GM21723 (cell line): ENCODE results near the gene APOA5.
"Not testable (repeated sequence)": the region's sequence is repeated elsewhere in the genome, so short reads cannot be mapped to it uniquely, and the experiment has no call there.

Experiments
- ATAC-seq: cut with Tn5 transposase; IDR thresholded peaks from one replicate; pipeline ENCODE4 v1.9.1; 2021; ENCODE audit warnings: mild to moderate bottlenecking, moderate library complexity; ENCODE audit not compliant: unreplicated experiment

Gene APOA5, protein sequence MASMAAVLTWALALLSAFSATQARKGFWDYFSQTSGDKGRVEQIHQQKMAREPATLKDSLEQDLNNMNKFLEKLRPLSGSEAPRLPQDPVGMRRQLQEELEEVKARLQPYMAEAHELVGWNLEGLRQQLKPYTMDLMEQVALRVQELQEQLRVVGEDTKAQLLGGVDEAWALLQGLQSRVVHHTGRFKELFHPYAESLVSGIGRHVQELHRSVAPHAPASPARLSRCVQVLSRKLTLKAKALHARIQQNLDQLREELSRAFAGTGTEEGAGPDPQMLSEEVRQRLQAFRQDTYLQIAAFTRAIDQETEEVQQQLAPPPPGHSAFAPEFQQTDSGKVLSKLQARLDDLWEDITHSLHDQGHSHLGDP

DNA sequence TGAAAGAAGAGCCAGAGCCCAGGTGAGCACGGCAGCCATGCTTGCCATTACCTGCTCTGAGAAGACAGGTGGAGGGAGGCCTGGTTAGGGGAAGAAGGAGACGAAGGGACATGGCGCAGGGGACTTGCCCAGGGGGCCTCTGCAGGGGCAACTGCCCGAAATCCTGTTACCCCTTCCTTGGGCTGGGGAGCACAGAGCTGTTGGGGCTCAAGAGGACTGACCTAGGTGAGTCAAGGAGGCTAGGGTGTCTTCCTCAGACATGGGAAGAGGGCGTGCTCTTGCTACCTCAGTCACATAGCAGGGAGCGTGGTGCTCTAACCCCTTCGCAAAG is at the start of gene APOA5:
Gene APOA5 (minus strand): TSS at position 67 of the 331 bp plus-strand sequence. CDS start 19 bp downstream, at position 48.
- ATAC-seq: no peak

DNA sequence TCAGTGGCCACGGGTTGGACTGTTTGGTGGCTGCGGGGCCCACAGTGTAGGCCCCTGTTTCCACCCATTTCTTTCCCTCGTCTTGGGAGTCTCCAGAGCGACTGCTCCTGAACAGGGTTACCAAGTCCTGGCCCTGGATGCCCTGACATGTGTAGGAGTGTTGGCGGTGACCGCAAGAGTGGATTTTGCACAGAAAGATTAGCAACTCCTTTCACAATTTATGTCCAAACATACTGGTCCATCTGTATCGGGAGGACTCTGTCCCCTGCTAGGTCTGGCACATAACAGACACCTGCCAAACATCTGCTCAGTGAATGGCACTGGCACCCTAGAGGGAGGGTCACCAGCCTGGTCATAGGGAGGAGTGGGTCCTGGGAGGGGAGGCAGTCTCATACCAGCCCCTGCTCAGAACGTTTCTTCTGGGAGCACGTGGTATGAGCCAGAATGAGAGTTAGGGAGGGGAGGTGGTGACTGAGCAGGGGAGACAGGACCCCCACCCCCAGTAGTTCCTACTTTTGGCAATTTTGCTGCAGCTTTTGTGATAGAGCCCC is 49.1 kb upstream of the APOA5 start:
- ATAC-seq: no peak

DNA sequence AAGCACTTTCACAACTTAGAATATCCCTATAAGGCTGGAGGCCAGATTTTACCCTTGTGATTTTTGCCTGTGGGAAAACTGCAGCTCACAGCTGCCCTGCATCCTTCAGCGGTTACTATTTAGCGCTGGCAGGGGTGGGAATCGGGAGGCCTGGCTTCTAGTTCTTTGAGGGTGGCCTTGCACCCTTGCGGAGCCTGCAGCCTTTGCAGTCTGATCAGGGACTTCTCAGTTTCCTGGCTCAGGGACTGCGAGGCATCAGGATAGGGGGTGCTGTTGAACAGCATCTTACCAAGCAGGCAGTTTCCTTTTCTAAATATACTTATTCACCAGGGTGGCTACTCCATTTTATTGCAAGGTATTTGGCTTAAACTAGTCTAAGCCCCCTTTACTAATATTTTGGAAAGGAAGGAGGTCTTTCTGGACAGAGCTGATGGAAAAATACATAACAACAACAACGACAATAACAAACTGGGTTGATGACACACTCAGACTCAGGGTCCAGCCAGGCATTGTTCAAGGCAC is 48.6 kb upstream of the APOA5 start:
- ATAC-seq: no peak

DNA sequence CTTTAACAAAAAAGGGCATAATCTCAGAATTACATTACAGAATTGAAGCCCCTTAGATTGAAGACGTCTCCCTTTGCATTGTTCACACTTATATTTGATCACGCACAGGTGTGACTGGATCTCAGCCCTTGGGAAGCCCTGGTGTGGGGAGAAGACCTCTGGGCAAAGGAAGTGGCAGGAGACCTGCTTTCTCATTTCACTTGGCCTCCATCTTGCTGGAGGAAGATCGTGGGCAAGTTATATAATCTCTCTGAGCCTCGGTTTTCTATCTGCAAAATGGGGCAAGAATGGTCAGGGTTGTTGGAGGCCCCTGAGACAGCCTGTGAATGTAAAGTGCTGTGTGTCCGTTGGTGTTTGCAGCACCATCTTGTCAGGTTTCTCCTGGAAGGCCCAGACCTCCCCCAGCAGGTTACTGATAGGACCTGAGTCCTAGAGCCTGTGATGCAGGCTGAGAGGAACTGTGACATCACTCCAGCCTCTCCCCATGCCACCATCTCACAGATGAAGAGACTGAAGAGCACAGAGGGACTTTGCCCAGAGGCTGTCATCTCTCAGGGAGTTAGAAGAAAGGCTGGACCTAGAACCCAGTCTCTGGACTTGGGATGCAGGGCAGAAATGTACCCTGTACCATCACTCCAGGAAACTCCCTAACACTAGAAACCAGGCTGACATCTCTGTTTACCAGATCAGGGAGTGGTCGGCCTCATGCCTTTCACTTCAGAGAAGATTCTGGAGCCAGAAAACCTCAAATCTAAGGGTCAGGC is 46.8 kb upstream of the APOA5 start:
- no peak for ATAC-seq

DNA sequence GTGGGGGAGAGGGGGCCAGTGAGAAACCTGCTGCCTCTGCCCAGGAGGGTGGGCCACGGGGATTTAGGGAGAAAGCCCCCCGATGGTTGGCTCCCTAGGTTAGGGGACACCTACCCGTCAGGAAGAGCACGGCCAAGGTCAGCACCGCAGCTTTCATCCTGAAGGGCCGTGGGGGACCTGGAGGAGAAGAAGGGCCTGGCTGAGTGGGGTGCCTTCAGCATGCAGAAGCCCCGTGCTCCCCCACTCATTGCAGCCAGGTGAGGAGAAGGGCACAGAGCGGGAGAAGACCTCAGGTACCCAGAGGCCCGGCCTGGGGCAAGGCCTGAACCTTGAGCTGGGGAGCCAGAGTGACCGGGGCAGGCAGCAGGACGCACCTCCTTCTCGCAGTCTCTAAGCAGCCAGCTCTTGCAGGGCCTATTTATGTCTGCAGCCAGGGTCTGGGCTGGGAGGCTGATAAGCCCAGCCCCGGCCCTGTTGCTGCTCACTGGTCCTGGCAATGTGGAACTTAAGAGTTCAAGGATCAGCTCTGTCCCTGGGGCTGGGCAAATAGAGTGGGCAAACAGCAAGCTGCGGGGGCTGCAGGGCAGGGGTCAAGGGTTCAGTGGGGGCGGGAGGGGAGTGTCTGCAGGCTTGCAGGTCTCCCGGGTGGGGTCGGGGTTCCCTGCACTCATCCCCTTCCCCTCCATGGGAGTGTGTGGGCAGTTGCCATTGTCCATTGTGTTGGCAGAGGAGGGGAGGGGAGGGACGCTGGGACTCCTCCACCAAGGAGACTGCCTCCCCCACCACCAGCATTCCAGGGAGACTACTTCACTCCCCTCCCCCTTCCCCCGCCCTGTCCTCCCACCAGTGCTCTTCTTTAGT is 45.8 kb upstream of the APOA5 start, which contains the start of gene APOA1:
Gene APOA1 (minus strand): TSS at position 392 of the 861 bp plus-strand sequence. CDS start 235 bp downstream, at position 157.
- no peak for ATAC-seq

DNA sequence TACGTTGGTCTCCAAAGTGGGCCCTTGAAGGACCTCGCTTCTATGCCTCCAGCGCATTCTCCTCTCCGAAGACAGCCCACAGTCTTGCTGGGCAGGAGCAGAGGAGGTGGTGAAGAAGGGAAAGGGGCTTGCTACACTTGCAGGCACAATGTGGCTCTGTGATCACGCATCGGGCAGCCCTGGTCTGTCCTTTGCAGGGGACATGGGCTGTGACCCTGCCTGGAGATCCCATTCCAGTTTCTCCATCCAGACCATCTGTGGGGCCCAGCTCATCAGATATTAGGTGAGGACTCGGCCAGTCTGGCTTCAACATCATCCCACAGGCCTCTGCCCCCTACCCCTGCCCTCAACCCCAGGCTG is 44.9 kb upstream of the APOA5 start:
- no peak for ATAC-seq

DNA sequence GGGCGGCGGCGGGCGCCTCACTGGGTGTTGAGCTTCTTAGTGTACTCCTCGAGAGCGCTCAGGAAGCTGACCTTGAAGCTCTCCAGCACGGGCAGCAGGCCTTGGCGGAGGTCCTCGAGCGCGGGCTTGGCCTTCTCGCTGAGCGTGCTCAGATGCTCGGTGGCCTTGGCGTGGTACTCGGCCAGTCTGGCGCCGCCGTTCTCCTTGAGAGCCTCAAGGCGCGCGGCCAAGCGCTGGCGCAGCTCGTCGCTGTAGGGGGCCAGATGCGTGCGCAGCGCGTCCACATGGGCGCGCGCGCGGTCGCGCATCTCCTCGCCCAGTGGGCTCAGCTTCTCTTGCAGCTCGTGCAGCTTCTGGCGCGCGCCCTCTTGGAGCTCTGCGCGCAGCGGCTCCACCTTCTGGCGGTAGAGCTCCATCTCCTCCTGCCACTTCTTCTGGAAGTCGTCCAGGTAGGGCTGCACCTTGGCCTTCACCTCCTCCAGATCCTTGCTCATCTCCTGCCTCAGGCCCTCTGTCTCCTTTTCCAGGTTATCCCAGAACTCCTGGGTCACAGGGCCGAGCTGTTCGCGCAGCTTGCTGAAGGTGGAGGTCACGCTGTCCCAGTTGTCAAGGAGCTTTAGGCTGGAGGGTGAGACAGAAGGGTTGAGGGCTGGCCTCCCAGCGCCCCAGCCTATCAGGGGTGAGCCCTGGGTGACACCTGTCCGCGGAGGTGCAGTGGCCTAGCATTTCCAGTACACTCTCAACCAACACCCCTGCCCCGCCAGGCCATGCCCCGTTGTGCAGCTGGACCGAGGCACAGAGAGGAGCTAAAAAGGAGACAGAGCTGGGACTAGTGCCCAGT is 44.3 kb upstream of the APOA5 start:
- peak; percentile 84 for ATAC-seq

DNA sequence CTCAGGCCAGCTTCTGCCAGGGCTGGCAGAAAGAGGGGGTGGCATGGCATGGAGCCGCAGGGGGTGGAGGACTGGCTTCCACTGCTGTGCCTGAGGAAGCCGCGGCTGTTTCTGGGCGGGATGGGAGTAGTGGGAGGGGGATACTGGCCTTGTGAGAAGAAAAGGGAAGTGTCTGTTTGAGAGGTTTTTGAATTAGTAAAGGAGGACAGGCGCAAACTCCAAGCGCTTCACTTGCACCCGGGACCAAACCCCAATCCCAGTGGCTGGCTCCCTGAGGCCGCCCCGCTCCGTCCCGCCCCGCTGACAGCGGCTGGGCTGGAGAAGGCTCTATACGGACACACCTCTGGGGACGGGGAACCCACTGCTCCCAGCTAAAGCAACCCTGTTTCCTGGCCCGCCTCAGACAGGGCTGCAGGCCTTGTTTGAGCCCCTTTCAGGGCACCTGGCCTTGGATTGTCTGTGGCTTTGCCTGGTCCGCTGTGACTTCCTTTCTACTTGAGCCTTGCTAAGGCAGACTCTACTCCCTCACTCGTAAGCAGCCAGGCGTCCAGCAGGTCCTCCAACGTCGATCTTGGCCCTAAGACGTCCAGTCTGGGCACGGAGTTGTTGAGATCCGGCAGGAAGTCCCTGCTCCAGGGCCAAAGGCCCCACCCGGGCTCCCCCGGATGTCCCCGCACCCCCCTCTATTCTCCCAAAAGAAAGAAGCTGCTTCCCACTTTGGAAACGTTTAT is 43.5 kb upstream of the APOA5 start:
- peak; percentile 36 for ATAC-seq

DNA sequence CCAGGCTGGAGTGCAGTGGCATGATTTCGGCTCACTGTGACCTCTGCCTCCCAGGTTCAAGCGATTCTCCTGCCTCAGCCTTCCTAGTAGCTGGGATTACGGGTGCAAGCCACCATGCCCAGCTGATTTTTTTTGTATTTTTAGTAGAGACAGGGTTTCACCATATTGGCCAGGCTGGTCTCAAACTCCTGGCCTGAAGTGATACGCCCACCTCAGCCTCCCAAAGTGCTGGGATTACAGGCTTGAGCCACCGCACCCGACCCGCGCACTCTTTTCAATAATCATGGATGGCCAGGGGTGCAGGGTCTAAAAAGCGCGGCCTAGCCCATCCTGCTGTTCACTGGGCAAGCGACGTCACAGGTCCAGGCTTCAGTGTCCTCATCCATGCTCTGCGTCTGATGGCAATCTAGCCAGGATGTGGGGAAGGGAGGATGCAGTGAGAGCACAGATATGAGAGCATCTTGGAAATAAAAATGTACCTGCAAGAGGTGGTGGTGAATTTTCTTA is 42.9 kb upstream of the APOA5 start:
- ATAC-seq: not testable (repeated sequence)

DNA sequence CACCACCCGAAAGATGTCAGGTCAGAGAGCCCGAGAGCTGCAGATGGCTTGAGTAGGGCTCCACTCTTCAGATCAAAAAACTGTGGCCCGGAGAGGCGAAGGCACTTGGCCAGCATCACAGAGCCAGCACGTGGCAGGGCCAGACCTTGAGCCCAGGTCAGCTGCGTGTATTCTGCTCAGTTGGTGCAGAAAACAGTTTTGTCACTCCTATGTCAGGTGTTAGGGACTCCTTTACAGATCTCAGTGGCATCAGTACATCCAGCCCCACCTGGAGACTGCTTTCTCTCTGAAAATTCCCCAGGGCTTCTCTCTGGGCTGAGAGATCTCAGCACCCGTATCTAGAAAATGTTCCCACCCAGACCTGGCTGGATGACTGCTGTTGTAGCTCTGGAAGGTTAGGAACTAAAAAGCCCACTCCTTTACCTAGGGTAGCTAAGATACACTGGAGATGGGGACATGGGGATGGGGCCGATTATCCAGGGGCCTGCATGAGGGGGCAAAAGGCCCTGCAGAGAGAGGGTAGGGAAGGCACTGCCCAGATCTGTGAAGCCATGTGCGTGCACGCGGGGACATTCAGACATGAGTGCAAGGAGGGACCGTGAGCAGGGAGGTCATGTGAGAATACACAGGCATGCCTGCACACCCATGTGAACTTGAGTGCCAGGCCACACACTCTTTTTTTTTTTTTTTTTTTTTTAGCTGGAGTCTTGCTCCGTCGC is 42.3 kb upstream of the APOA5 start:
- ATAC-seq: no peak

DNA sequence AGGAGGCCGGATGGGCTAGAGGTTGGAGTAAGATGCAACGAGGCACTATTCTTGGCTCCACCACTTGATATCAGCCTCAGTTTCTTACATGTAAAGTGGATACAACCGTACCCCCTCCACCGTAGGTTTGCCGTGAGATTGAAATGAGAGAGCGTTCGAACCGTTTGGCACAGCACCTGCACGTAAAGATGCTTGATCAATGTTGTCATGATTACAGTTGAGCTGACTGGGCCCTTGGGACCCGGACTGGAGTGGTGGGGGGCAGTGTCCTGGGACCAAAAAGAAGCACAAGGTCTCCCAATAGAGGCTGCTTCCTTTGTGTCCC is 41.8 kb upstream of the APOA5 start:
- no peak for ATAC-seq

DNA sequence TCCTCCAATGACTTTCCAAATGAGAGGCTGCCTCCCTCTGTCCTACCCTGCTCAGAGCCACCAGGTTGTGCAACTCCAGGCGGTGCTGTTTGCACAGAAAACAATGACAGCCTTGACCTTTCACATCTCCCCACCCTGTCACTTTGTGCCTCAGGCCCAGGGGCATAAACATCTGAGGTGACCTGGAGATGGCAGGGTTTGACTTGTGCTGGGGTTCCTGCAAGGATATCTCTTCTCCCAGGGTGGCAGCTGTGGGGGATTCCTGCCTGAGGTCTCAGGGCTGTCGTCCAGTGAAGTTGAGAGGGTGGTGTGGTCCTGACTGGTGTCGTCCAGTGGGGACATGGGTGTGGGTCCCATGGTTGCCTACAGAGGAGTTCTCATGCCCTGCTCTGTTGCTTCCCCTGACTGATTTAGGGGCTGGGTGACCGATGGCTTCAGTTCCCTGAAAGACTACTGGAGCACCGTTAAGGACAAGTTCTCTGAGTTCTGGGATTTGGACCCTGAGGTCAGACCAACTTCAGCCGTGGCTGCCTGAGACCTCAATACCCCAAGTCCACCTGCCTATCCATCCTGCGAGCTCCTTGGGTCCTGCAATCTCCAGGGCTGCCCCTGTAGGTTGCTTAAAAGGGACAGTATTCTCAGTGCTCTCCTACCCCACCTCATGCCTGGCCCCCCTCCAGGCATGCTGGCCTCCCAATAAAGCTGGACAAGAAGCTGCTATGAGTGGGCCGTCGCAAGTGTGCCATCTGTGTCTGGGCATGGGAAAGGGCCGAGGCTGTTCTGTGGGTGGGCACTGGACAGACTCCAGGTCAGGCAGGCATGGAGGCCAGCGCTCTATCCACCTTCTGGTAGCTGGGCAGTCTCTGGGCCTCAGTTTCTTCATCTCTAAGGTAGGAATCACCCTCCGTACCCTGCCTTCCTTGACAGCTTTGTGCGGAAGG is 40.9 kb upstream of the APOA5 start:
- no peak for ATAC-seq

DNA sequence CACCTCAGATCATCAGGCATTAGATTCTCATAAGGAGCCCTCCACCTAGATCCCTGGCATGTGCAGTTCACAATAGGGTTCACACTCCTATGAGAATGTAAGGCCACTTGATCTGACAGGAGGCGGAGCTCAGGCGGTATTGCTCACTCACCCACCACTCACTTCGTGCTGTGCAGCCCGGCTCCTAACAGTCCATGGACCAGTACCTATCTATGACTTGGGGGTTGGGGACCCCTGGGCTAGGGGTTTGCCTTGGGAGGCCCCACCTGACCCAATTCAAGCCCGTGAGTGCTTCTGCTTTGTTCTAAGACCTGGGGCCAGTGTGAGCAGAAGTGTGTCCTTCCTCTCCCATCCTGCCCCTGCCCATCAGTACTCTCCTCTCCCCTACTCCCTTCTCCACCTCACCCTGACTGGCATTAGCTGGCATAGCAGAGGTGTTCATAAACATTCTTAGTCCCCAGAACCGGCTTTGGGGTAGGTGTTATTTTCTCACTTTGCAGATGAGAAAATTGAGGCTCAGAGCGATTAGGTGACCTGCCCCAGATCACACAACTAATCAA is 40.2 kb upstream of the APOA5 start:
- no peak for ATAC-seq

DNA sequence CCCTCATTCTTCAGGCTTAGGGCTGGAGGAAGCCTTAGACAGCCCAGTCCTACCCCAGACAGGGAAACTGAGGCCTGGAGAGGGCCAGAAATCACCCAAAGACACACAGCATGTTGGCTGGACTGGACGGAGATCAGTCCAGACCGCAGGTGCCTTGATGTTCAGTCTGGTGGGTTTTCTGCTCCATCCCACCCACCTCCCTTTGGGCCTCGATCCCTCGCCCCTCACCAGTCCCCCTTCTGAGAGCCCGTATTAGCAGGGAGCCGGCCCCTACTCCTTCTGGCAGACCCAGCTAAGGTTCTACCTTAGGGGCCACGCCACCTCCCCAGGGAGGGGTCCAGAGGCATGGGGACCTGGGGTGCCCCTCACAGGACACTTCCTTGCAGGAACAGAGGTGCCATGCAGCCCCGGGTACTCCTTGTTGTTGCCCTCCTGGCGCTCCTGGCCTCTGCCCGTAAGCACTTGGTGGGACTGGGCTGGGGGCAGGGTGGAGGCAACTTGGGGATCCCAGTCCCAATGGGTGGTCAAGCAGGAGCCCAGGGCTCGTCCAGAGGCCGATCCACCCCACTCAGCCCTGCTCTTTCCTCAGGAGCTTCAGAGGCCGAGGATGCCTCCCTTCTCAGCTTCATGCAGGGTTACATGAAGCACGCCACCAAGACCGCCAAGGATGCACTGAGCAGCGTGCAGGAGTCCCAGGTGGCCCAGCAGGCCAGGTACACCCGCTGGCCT is 38.7 kb upstream of the APOA5 start:
- no peak for ATAC-seq

DNA sequence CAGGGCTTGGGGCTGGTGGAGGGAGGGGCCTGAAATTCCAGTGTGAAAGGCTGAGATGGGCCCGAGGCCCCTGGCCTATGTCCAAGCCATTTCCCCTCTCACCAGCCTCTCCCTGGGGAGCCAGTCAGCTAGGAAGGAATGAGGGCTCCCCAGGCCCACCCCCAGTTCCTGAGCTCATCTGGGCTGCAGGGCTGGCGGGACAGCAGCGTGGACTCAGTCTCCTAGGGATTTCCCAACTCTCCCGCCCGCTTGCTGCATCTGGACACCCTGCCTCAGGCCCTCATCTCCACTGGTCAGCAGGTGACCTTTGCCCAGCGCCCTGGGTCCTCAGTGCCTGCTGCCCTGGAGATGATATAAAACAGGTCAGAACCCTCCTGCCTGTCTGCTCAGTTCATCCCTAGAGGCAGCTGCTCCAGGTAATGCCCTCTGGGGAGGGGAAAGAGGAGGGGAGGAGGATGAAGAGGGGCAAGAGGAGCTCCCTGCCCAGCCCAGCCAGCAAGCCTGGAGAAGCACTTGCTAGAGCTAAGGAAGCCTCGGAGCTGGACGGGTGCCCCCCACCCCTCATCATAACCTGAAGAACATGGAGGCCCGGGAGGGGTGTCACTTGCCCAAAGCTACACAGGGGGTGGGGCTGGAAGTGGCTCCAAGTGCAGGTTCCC is 38.0 kb upstream of the APOA5 start, which contains the start of gene APOC3:
Gene APOC3 (plus strand): TSS at position 383 of the 659 bp plus-strand sequence. CDS start 676 bp downstream, outside the sequence.
- no peak for ATAC-seq
